HepG2 (cell line): ENCODE data around the gene ADAT3. TPM values are rescaled to one million over a fixed set of nuclear protein-coding genes. Genes with fewer than 3 reads are reported as not detected.

Experiments used
- GABPB1 ChIP-seq: IDR thresholded peaks from 2 replicates; pipeline ENCODE4 v1.6.1; 2016; ENCODE audit warnings: mild to moderate bottlenecking, missing genetic modification reagents, moderate library complexity, missing compliant biosample characterization
- NFAT5 ChIP-seq: sonication (generic); formaldehyde crosslinking; IDR thresholded peaks from 2 replicates; pipeline ENCODE4 v1.4.0; 2020; ENCODE audit warnings: missing genetic modification reagents
- SALL2 ChIP-seq: sonication (generic); formaldehyde crosslinking; IDR thresholded peaks from 2 replicates; pipeline ENCODE4 v1.8.1; 2023; ENCODE audit warnings: mild to moderate bottlenecking, missing genetic modification reagents, inconsistent platforms
- ZBED4 ChIP-seq: sonication (generic); formaldehyde crosslinking; IDR thresholded peaks from 2 replicates; pipeline ENCODE4 v1.4.0; 2020; ENCODE audit warnings: missing genetic modification reagents, borderline replicate concordance
- polyA plus RNA-seq, 8 experiments: library from polyadenylated mRNA; depleted of rRNA in 3 of 8; stranded (reverse) in 7 of 8; unstranded in 1 of 8; fragments of >200 nt; fragmentation: Illumina TruSeq in 4 of 8; extraction: Trizol in 4 of 8; gene quantifications; 2 replicates each; pipeline versions ENCODE4 v1.2.1 to v1.2.3, GENCODE V29; 2011 to 2016; ENCODE audit warnings: low read depth in 4 of 8, missing spikeins in 1 of 8, mixed read lengths in 1 of 8; ENCODE audit not compliant: insufficient read depth in 1 of 8
- total RNA-seq, 5 experiments: library from RNA; depleted of rRNA; stranded (reverse); fragments of >200 nt; fragmentation: Illumina TruSeq; extraction: Trizol; gene quantifications; 2 replicates each; pipeline ENCODE4 v1.2.3, GENCODE V29; 2016; ENCODE audit warnings: low read depth in 1 of 5
- TF ChIP-seq, protein P1 (sequence below): sonication (generic); formaldehyde crosslinking; IDR thresholded peaks from 2 replicates; pipeline ENCODE4 v1.8.0; 2022; ENCODE audit warnings: missing genetic modification reagents, mild to moderate bottlenecking, inconsistent platforms, borderline replicate concordance

ADAT3 gene
- total and polyA plus RNA-seq, 2 of the 13 experiments (the other 11 are each of a cell fraction or from before 2014, with no cell fraction given): 0.95 to 3.5 TPM

DNA sequence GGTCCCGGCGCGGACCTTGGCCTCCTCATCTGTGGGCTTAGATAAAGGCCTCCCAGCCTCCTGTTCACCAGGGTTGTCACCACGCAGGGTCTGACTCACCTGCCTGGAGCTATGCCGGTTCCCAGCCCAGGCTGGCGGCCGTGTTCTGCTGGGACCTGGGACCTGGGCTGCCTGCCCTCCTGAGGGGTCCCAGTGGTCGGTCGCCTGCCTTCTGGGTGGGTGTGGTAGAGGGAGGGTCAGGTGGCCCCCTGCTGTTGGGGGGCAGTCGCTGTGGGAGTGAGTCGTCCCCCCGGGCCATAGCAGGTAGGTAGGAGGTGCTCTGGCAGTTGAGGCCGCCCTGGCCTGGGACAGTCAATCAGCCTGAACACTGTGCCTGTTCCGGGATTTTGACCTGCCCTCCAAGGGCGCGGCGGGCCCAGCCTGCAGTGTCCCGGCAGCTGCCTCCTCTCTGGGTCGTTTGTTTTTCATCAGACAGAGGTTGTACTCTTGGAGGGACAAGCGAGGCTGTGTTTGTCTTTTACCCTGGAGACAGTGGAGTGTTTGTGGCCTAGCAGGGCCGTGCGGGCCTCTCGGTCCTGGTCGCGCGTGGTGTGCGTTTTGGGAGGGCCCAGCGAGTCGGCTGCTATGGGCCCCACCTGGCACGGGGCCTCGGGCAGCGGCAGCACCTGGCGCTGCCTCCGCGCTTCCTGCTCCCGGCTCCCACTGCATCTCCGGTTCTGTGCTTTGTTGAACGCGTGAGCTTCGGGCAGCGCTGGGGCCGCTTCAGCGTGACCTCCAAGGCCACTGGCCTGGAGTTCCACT, 2.6 kb downstream of the ADAT3 start (continued):
- TF ChIP-seq, protein P1, sequence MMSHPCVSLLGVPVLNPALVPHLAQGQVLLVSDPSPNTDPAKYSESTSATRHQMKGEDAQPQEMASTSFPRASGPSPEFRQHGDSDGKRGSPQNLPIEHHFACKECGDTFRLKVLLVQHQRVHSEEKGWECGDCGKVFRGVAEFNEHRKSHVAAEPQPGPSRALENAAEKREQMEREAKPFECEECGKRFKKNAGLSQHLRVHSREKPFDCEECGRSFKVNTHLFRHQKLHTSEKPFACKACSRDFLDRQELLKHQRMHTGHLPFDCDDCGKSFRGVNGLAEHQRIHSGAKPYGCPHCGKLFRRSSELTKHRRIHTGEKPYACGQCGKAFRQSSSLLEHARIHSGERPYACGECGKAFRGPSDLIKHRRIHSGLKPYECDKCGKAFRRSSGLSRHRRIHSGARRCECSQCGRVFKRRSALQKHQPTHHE (CRISPR knock-in tag): no peak; the same call in 1 of the 2 replicates
- peak; percentile 51; the same call in 1 of the 2 replicates for TF ChIP-seq GABPB1 (CRISPR knock-in tag)
- no peak; the same call in 1 of the 2 replicates for TF ChIP-seq NFAT5 (CRISPR knock-in tag)
- TF ChIP-seq SALL2: peak; percentile 63; the same call in 1 of the 2 replicates
- 0 out of 2 replicates have a peak, but pooled peaks have one; percentile 42 for TF ChIP-seq ZBED4 (CRISPR knock-in tag)
- TF ChIP-seq, all 625 proteins: peak for 148
